Prostate gland (tissue), 2 donors: Measurements from ENCODE around the gene PLA2G5. TPM values are rescaled to one million over a fixed set of nuclear protein-coding genes. Genes with fewer than 3 reads are reported as not detected.
"Not testable (repeated sequence)": the region's sequence is repeated elsewhere in the genome, so short reads cannot be mapped to it uniquely, and the experiment has no call there.

Experiments
- DNase-seq: peaks from one replicate; pipeline ENCODE4 v3.0.0-alpha.2; 2019; ENCODE audit warnings: low spot score
- H3K27ac ChIP-seq, 2 donors: fragments of 200-600 bp; sonication (generic); 2 replicates each; pipeline ENCODE4 v1.5.1; 2017 to 2019
- H3K27me3 ChIP-seq: fragments of 200-600 bp; sonication (generic); replicated peaks from 2 replicates; pipeline ENCODE4 v1.5.1; 2019; ENCODE audit not compliant: insufficient read depth
- H3K36me3 ChIP-seq, 2 donors: fragments of 200-600 bp; sonication (generic); 1 replicate in 1 of 2; 2 replicates in 1 of 2; pipeline versions ENCODE4 v1.5.1 to v1.8.1; 2017 to 2019
- H3K4me1 ChIP-seq: fragments of 200-600 bp; sonication (generic); replicated peaks from 2 replicates; pipeline ENCODE4 v1.5.1; 2019
- H3K4me3 ChIP-seq, 2 donors: fragments of 200-600 bp; sonication (generic); 2 replicates each; pipeline ENCODE4 v1.5.1; 2017 to 2019
- H3K9me3 ChIP-seq: fragments of 200-600 bp; sonication (generic); 2 replicates; pipeline ENCODE4 v1.5.1; 2017
- POLR2A ChIP-seq: fragments of 450-650 bp; IDR thresholded peaks from one replicate; pipeline ENCODE4 v1.6.1; 2016; ENCODE audit warnings: antibody characterized with exemption, mild to moderate bottlenecking
- POLR2AphosphoS5 ChIP-seq: sonication (generic); formaldehyde crosslinking; IDR thresholded peaks from one replicate; pipeline ENCODE4 v1.6.1; 2017; ENCODE audit warnings: antibody characterized with exemption
- WGBS: methylation state at CpG from one replicate; pipeline ENCODE4 v1.1.5; 2018; 5-methylcytosine and 5-hydroxymethylcytosine counted together
- intact Hi-C: fragments of 100-400 bp; cut with DNase I; formaldehyde crosslinking; loops from one replicate; pipeline ENCODE4 v1.14.2; 2022
- total RNA-seq, 2 donors: library from RNA; depleted of rRNA; stranded (reverse); fragments of >200 nt; gene quantifications; one replicate each; pipeline ENCODE4 v1.1.0, GENCODE V29; 2016
- TF ChIP-seq, protein P1 (sequence below), 4 experiments: fragments of 200-600 bp in 2 of 4; fragments of 450-650 bp in 2 of 4; sonication (generic) in 2 of 4; IDR thresholded peaks; 1 replicate in 3 of 4; 2 replicates in 1 of 4; pipeline ENCODE4 v1.5.1; 2016 to 2019; ENCODE audit warnings: antibody characterized with exemption in 4 of 4, mild to moderate bottlenecking in 2 of 4, moderate library complexity in 2 of 4

Gene PLA2G5
- total RNA-seq, 2 donors from 2014 or later = 8.7 to 23.2 TPM

DNA sequence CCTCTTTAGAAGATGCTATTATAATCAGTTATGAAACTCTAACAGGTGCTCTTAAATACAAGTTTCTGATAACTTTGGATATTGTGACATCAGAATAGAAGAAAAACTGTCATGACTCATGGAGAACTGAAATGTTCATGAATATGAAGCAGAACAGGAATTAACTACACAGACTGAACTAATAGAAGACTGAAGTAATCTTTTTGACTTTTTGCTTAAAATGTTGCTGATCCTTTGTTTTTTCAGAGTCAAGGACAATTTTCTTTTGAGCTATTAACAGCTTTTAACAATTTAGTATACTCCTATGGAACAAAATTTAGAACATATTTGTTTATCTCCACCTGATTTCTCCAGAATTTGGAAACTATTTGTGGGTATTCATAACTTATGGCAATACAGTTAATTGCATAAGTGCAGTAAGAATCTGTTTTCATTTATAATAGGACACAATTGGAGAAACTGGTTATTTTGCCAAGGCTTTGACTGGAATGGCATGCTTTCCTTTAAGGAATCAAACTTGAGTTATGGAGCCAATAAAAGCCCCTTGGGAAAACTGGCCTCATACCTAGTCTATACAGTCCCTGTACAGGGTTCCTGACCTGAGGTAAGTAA, 18.7 kb upstream of the PLA2G5 start:
- H3K9me3 ChIP-seq = no peaks in the 10 kb centered on the region

GRCh38 chr1:20052386-20052785, 17.6 kb upstream of the PLA2G5 start:
- peaks cover 6% of the 10 kb centered on the region for H3K4me1 ChIP-seq
- H3K4me3 ChIP-seq = no peak overlapping the region
- TF ChIP-seq, protein P1, sequence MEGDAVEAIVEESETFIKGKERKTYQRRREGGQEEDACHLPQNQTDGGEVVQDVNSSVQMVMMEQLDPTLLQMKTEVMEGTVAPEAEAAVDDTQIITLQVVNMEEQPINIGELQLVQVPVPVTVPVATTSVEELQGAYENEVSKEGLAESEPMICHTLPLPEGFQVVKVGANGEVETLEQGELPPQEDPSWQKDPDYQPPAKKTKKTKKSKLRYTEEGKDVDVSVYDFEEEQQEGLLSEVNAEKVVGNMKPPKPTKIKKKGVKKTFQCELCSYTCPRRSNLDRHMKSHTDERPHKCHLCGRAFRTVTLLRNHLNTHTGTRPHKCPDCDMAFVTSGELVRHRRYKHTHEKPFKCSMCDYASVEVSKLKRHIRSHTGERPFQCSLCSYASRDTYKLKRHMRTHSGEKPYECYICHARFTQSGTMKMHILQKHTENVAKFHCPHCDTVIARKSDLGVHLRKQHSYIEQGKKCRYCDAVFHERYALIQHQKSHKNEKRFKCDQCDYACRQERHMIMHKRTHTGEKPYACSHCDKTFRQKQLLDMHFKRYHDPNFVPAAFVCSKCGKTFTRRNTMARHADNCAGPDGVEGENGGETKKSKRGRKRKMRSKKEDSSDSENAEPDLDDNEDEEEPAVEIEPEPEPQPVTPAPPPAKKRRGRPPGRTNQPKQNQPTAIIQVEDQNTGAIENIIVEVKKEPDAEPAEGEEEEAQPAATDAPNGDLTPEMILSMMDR (IDR thresholded peaks at IDR 0.05) = no peak
- TF ChIP-seq POLR2AphosphoS5 = no peak
- TF ChIP-seq POLR2A = no peak
- H3K36me3 ChIP-seq = no peaks in the 10 kb centered on the region
- no peak for DNase-seq
- intact Hi-C loops = no loop called here
- no peaks in the 10 kb centered on the region for H3K9me3 ChIP-seq
- 93% methylated on average over 2 of the region's 2 CpGs for WGBS
- no peaks in the 10 kb centered on the region for H3K27me3 ChIP-seq
- H3K27ac ChIP-seq = no peak overlapping the region

More for the DNA sequence above, 18.7 kb upstream of the PLA2G5 start:
- Histone ChIP-seq H3K27ac (no peak overlapping the region), H3K4me3 (no peak overlapping the region), H3K36me3 (no peaks in the 10 kb centered on the region), H3K27me3 (no peaks in the 10 kb centered on the region), H3K4me1 (peaks cover 6% of the 10 kb centered on the region)
- TF ChIP-seq POLR2AphosphoS5 = no peak
- TF ChIP-seq POLR2A = no peak
- TF ChIP-seq, protein P1 (IDR thresholded peaks at IDR 0.05) = no peak
- DNase-seq = no peak
- intact Hi-C loops = no loop called here

DNA sequence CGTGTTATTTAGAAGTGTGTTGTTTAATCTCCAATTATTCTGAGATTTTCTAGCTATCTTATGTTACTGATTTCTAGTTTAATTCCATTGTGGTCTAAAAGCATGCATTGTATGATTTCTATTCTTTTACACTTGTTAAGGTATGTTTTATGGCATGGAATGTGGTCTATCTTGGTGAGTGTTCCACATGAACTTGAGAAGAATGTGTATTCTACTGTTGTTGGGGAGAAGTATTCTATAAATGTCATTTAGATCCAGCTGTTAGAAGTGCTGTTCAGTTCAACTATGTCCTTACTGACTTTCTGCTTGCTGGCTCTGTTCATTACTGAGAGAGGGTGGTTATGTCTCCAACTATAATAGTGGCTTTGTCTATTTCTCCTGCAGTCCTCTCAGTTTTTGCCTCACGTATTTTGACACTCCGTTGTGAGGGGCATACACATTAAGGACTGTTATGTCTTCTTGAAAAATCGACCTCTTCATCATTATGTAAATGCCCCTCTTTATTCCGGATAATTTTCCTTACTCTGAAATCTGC, 12.0 kb upstream of the PLA2G5 start:
- 30% methylated on average over 5 of the region's 5 CpGs for WGBS
- Histone ChIP-seq H3K4me3 (no peak overlapping the region), H3K27ac (no peak overlapping the region), H3K27me3 (no peaks in the 10 kb centered on the region), H3K36me3 (no peaks in the 10 kb centered on the region), H3K4me1 (no peaks in the 10 kb centered on the region), H3K9me3 (no peaks in the 10 kb centered on the region)
- no peak for DNase-seq
- intact Hi-C loops = no loop called here
- TF ChIP-seq, protein P1 (IDR thresholded peaks at IDR 0.05) = no peak
- TF ChIP-seq POLR2A (no peak), POLR2AphosphoS5 (no peak)

GRCh38 chr1:20058531-20058930, 11.5 kb upstream of the PLA2G5 start:
- H3K27me3 ChIP-seq = no peaks in the 10 kb centered on the region
- intact Hi-C loops = no loop called here
- H3K9me3 ChIP-seq = no peaks in the 10 kb centered on the region
- peak; percentile 32 for TF ChIP-seq POLR2AphosphoS5
- TF ChIP-seq, protein P1 (IDR thresholded peaks at IDR 0.05) = no peak
- H3K27ac ChIP-seq = no peak overlapping the region
- no peaks in the 10 kb centered on the region for H3K36me3 ChIP-seq
- DNase-seq = no peak
- 0% methylated on average over 1 of the region's 1 CpG for WGBS
- H3K4me1 ChIP-seq = no peaks in the 10 kb centered on the region
- H3K4me3 ChIP-seq = no peak overlapping the region

DNA sequence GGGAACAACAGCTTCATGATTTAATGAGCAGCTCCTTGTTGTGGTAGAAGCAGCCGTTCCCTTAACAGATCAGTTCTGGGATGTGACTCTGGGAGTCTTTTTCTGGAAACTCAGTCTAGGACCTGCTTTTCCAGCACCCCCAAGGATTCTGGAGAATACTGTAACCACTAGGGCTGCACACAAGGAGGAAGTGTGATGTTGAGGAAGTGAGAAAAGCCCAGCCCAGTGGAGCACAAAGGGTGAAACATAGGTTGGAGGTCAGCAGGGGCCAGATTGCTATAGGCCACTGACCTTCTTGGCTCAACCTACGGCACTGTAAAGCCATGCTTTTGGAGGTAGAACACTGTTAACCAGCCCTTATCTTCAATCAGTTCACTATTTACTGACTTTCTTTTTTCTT, 10.1 kb upstream of the PLA2G5 start:
- TF ChIP-seq POLR2A (no peak), POLR2AphosphoS5 (no peak)
- TF ChIP-seq, protein P1 (IDR thresholded peaks at IDR 0.05) = no peak
- intact Hi-C loops = no loop called here
- WGBS = 58% methylated on average over 2 of the region's 2 CpGs

GRCh38 chr1:20060791-20061190, 9.2 kb upstream of the PLA2G5 start:
- H3K36me3 ChIP-seq, H3K9me3 ChIP-seq, H3K4me3 ChIP-seq, intact Hi-C loops, H3K27me3 ChIP-seq, H3K27ac ChIP-seq, DNase-seq, H3K4me1 ChIP-seq: not testable (repeated sequence)
- 98% methylated on average over 7 of the region's 7 CpGs for WGBS

More for the DNA sequence above, 10.1 kb upstream of the PLA2G5 start:
- H3K27me3 ChIP-seq = no peaks in the 10 kb centered on the region
- no peak overlapping the region for H3K4me3 ChIP-seq
- DNase-seq = no peak
- H3K4me1 ChIP-seq = no peaks in the 10 kb centered on the region
- H3K36me3 ChIP-seq = no peaks in the 10 kb centered on the region
- H3K27ac ChIP-seq = no peak overlapping the region
- no peaks in the 10 kb centered on the region for H3K9me3 ChIP-seq
